Kidney capillary endothelial cell (primary cell): ENCODE measurements around the gene KSR2.
A peak's percentile ranks its signal among the peaks of the same experiment; 100 is the strongest.

Experiments used
- DNase-seq: peaks from one replicate; pipeline ENCODE4 v3.0.0-alpha.2; 2018; ENCODE audit warnings: low spot score

Gene KSR2

GRCh38 chr12:117498880-117499279 lies 469.9 kb downstream of the KSR2 start:
- DNase-seq, result no peak

- DNase-seq, result no peak
Observed at GRCh38 chr12:117498256-117498655, 470.5 kb downstream of the KSR2 start.

- no peak for DNase-seq
Observed at GRCh38 chr12:117497407-117497806, 471.4 kb downstream of the KSR2 start.

- DNase-seq, result no peak
Observed at GRCh38 chr12:117494833-117495655, 473.7 kb downstream of the KSR2 start.

- DNase-seq, result no peak
Observed at GRCh38 chr12:117491711-117492110, 477.1 kb downstream of the KSR2 start.

GRCh38 chr12:117490130-117490529 lies 478.7 kb downstream of the KSR2 start:
- no peak for DNase-seq

- no peak for DNase-seq
Observed at GRCh38 chr12:117489671-117490070, 479.1 kb downstream of the KSR2 start.

- DNase-seq, result peak; percentile 88
Observed at GRCh38 chr12:117486840-117487659, 481.7 kb downstream of the KSR2 start.

- peak; percentile 3 for DNase-seq
Observed at GRCh38 chr12:117485984-117486839, 482.6 kb downstream of the KSR2 start.

GRCh38 chr12:117484901-117485300 lies 483.9 kb downstream of the KSR2 start:
- DNase-seq, result no peak

GRCh38 chr12:117483501-117483900 lies 485.3 kb downstream of the KSR2 start:
- DNase-seq, result no peak

GRCh38 chr12:117481470-117481869 lies 487.3 kb downstream of the KSR2 start:
- no peak for DNase-seq

- no peak for DNase-seq
Observed at GRCh38 chr12:117476341-117476740, 492.4 kb downstream of the KSR2 start.

- DNase-seq, result no peak
Observed at GRCh38 chr12:117473856-117474255, 494.9 kb downstream of the KSR2 start.

- no peak for DNase-seq
Observed at GRCh38 chr12:117472983-117473382, 495.8 kb downstream of the KSR2 start.

GRCh38 chr12:117470804-117471203 lies 498.0 kb downstream of the KSR2 start:
- no peak for DNase-seq

GRCh38 chr12:117469883-117470483 lies 498.8 kb downstream of the KSR2 start:
- DNase-seq, result no peak

GRCh38 chr12:117468016-117468415 lies 500.8 kb downstream of the KSR2 start:
- DNase-seq, result no peak

GRCh38 chr12:117467588-117467987 lies 501.2 kb downstream of the KSR2 start:
- no peak for DNase-seq

GRCh38 chr12:117466677-117467362 lies 502.0 kb downstream of the KSR2 start:
- DNase-seq, result no peak

GRCh38 chr12:117461732-117462131 lies 507.1 kb downstream of the KSR2 start:
- DNase-seq, result no peak
